Measurements from ENCODE around the gene INMT. TPM values are rescaled to one million over a fixed set of nuclear protein-coding genes. Genes with fewer than 3 reads are reported as not detected.
A peak's percentile ranks its signal among the peaks of the same experiment; 100 is the strongest.

Gene INMT
- total RNA-seq, 1 donor from 2014 or later, result 49.5 TPM

DNA sequence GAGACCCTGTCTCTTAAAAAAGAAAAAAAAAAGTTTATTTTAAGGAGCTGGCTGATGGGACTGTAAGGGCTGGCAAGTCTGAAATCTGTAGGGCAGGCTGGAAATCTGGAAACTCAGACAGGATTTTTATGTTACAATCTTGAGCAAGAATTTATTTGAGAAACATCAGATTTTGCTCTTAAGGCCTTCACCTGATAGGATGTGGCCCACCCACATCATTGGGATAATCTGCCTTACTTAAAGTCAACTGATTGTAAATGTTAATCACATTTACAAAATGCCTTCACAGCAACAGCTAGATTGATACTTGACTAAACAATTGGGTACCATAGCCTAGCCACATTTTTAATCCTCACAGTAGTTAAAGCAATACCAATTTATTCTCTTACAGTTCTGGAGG is 30.8 kb downstream of the INMT start:
- peaks cover 28% of the 10 kb centered on the region for H3K4me1 ChIP-seq
- no peak for DNase-seq
- TF ChIP-seq, protein P1, sequence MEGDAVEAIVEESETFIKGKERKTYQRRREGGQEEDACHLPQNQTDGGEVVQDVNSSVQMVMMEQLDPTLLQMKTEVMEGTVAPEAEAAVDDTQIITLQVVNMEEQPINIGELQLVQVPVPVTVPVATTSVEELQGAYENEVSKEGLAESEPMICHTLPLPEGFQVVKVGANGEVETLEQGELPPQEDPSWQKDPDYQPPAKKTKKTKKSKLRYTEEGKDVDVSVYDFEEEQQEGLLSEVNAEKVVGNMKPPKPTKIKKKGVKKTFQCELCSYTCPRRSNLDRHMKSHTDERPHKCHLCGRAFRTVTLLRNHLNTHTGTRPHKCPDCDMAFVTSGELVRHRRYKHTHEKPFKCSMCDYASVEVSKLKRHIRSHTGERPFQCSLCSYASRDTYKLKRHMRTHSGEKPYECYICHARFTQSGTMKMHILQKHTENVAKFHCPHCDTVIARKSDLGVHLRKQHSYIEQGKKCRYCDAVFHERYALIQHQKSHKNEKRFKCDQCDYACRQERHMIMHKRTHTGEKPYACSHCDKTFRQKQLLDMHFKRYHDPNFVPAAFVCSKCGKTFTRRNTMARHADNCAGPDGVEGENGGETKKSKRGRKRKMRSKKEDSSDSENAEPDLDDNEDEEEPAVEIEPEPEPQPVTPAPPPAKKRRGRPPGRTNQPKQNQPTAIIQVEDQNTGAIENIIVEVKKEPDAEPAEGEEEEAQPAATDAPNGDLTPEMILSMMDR (IDR thresholded peaks at IDR 0.05; ENCODE audit: borderline replicate concordance), result no peak
- H3K4me3 ChIP-seq, result no peak overlapping the region
- H3K9me3 ChIP-seq (replicated peaks), result no peaks in the 10 kb centered on the region
- no peaks in the 10 kb centered on the region for H3K27me3 ChIP-seq (ENCODE audit: low read depth)
- H3K36me3 ChIP-seq, result peaks cover 52% of the 10 kb centered on the region
- no peak overlapping the region for H3K27ac ChIP-seq (replicated peaks)
- intact Hi-C loops (cut with micrococcal nuclease), result no loop called here

DNA sequence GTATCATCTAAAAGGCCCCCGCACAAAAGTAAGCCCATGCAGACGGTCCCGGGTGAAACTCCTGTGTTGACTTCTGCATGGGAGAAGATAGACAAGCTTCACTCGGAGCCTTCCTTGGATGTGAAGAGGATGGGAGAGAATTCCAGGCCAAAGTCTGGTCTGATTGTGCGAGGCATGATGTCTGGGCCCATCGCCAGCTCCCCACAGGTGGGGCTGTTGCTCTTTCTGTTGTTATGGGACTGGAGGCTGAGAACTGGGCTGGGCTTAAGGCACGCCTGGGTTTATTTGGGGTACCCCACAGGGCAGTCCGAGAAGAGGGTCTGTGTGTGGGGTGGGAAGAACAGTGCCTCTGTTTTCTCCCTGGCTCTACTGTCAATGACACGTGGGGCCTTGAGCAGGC is 33.9 kb downstream of the INMT start:
- Histone ChIP-seq H3K27me3 (ENCODE audit: low read depth) (no peaks in the 10 kb centered on the region), H3K36me3 (peaks cover 46% of the 10 kb centered on the region), H3K4me1 (peaks cover 11% of the 10 kb centered on the region), H3K9me3 (replicated peaks) (no peaks in the 10 kb centered on the region), H3K27ac (replicated peaks) (no peak overlapping the region), H3K4me3 (no peak overlapping the region)
- TF ChIP-seq, protein P1 (IDR thresholded peaks at IDR 0.05; ENCODE audit: borderline replicate concordance), result no peak
- no peak for DNase-seq
- intact Hi-C loops (cut with micrococcal nuclease), result no loop called here

DNA sequence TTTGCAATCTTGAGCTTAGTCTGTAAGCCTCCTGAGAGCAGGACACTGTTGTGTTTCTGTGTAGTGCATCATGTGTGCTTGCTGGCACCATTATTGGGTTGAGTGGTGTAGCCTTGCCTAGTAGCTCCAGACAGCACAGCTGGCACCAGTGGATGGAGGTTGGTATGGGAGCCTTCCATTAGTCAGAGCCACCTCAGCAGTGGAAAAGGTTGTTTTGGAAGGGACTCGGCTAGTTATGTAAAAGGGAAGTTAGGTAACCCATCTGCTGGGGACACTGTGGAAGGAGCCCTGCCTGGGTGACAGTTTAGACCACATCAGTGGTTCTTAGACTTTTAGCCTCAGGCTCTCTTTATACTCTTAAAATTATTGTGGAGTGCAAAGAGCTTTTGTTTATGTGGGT is 35.6 kb downstream of the INMT start:
- Histone ChIP-seq H3K9me3 (replicated peaks) (no peaks in the 10 kb centered on the region), H3K27ac (replicated peaks) (no peak overlapping the region), H3K4me1 (peaks cover 11% of the 10 kb centered on the region), H3K27me3 (ENCODE audit: low read depth) (no peaks in the 10 kb centered on the region), H3K36me3 (peaks cover 50% of the 10 kb centered on the region), H3K4me3 (no peak overlapping the region)
- intact Hi-C loops (cut with micrococcal nuclease), result no loop called here
- TF ChIP-seq, protein P1 (IDR thresholded peaks at IDR 0.05; ENCODE audit: borderline replicate concordance), result no peak
- DNase-seq, result no peak

DNA sequence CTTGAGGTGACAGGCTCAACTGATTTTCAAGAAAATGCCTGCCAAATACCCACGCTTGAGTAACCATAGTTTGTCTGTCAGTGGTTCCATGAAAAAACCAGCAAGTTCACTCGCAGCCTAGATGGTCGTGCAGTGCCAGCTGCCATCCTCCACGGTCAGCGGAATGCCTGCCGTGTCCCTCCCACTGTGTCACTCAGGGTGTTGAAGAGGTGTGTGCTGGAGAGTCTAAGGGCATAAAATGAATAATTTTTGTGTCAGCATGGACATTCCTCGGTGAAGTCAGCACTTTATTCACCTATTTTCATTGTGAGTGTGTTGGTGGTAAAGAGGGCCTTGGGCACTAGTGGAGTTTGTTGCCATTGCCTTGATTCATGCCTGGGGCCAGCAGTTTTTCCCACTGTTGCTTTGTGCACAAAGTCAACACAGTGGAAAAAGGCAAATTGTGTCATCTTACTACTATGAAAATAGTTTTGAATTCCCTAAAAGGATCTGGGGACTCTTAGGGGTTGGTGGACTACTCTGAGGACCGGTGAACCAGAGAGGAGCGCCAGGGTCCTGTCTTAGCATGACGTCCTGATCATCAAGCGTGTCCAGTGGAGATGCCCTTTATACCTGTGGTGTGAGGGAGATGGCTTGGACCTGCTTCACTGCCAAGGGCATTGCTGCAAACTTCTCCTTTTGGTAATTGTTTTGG is 36.9 kb downstream of the INMT start:
- TF ChIP-seq, protein P1 (IDR thresholded peaks at IDR 0.05; ENCODE audit: borderline replicate concordance), result no peak
- H3K27ac ChIP-seq (replicated peaks), result peak overlapping the region; percentile 37
- intact Hi-C loops (cut with micrococcal nuclease), result no loop called here
- peaks cover 43% of the 10 kb centered on the region for H3K36me3 ChIP-seq
- no peak overlapping the region for H3K4me3 ChIP-seq
- no peaks in the 10 kb centered on the region for H3K27me3 ChIP-seq (ENCODE audit: low read depth)
- H3K9me3 ChIP-seq (replicated peaks), result no peaks in the 10 kb centered on the region
- H3K4me1 ChIP-seq, result peaks cover 11% of the 10 kb centered on the region
- DNase-seq, result no peak

DNA sequence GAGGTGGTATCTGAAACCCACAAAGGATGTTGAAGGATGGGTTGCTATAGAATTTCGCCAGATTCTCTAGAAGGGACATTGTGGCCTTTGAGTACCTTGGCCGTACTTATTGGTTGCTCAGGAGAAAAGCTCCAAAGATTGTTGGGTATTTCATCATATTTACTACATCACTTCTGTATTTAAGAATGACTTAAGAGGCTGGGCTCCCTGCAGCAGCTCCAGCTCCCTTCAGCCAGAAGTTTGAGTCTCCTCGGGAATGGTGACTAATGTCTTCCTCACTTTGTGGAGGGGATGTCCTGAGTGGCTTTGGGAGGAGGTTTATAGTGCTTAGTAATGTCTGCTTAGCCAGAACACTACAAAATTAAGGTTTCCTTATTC is 37.4 kb downstream of the INMT start:
- Histone ChIP-seq H3K4me1 (peaks cover 11% of the 10 kb centered on the region), H3K4me3 (no peak overlapping the region), H3K27ac (replicated peaks) (peak overlapping the region; percentile 37), H3K27me3 (ENCODE audit: low read depth) (no peaks in the 10 kb centered on the region), H3K9me3 (replicated peaks) (no peaks in the 10 kb centered on the region), H3K36me3 (peaks cover 43% of the 10 kb centered on the region)
- no peak for DNase-seq
- TF ChIP-seq, protein P1 (IDR thresholded peaks at IDR 0.05; ENCODE audit: borderline replicate concordance), result no peak
- intact Hi-C loops (cut with micrococcal nuclease), result no loop called here

Data from left ventricle myocardium inferior (tissue), 1 donor.